ENCODE measurements around the gene TUFM. TPM values are rescaled to one million over a fixed set of nuclear protein-coding genes. Genes with fewer than 3 reads are reported as not detected.

The TUFM gene
- total and polyA plus RNA-seq, 2 of the 8 experiments (the other 6 are each of a cell fraction or from before 2014, with no cell fraction given) = 216 to 249 TPM

- no peak for TF ChIP-seq USF2 (IDR thresholded peaks at IDR 0.05; ENCODE audit: low read length)
- no peak for TF ChIP-seq BRCA1 (IDR thresholded peaks at IDR 0.05; ENCODE audit: low read depth, low read length)
- TF ChIP-seq, protein P1, sequence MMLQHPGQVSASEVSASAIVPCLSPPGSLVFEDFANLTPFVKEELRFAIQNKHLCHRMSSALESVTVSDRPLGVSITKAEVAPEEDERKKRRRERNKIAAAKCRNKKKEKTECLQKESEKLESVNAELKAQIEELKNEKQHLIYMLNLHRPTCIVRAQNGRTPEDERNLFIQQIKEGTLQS (IDR thresholded peaks at IDR 0.05; ENCODE audit: insufficient read depth, low read depth, low read length) = no peak
- TF ChIP-seq JUND (IDR thresholded peaks at IDR 0.05; ENCODE audit: low read length) = no peak
Observed at GRCh38 chr16:28865001-28865688, 19.0 kb upstream of the TUFM start (continued).

Data from H1 (cell line).